Neutrophil (primary cell): ENCODE results near the gene THSD4.
"Not testable (repeated sequence)": the region's sequence is repeated elsewhere in the genome, so short reads cannot be mapped to it uniquely, and the experiment has no call there.

Source experiments
- H3K27ac ChIP-seq: fragments of 200-600 bp; sonication (generic); 2 replicates; pipeline ENCODE4 v1.5.1; 2016; ENCODE audit warnings: mild to moderate bottlenecking, moderate library complexity
- H3K27me3 ChIP-seq: fragments of 200-600 bp; sonication (generic); 2 replicates; pipeline ENCODE4 v1.6.0; 2016; ENCODE audit warnings: mild to moderate bottlenecking
- H3K36me3 ChIP-seq: fragments of 200-600 bp; sonication (generic); 2 replicates; pipeline ENCODE4 v1.5.1; 2017
- H3K4me1 ChIP-seq, 2 experiments: fragments of 200-600 bp in 1 of 2; sonication (generic) in 1 of 2; 1 replicate in 1 of 2; 2 replicates in 1 of 2; pipeline versions ENCODE4 v1.5.1 to v1.6.1; 2013 to 2016; ENCODE audit warnings: low read depth in 1 of 2, low read length in 1 of 2, mild to moderate bottlenecking in 1 of 2, moderate library complexity in 1 of 2; ENCODE audit not compliant: control insufficient read depth in 1 of 2, insufficient read depth in 1 of 2
- H3K4me3 ChIP-seq, 2 experiments: fragments of 200-600 bp in 1 of 2; sonication (generic) in 1 of 2; 1 replicate in 1 of 2; 2 replicates in 1 of 2; pipeline ENCODE4 v1.5.1; 2013 to 2016; ENCODE audit warnings: low read depth in 1 of 2, low read length in 1 of 2, mild to moderate bottlenecking in 1 of 2, moderate library complexity in 1 of 2
- H3K9me3 ChIP-seq: fragments of 200-600 bp; sonication (generic); 2 replicates; pipeline ENCODE4 v1.5.1; 2016
- CTCF ChIP-seq: fragments of 200-600 bp; sonication (generic); IDR thresholded peaks from 2 replicates; pipeline ENCODE4 v1.5.1; 2016; ENCODE audit warnings: antibody characterized with exemption

Gene THSD4

GRCh38 chr15:71366926-71367325 is 251.7 kb downstream of the THSD4 start:
- Histone ChIP-seq H3K27me3 (no peaks in the 10 kb centered on the region), H3K36me3 (no peaks in the 10 kb centered on the region), H3K9me3 (no peaks in the 10 kb centered on the region), H3K4me1 (no peaks in the 10 kb centered on the region), H3K4me3 (no peak overlapping the region), H3K27ac (no peak overlapping the region)
- TF ChIP-seq CTCF: no peak

- not testable (repeated sequence) for H3K4me3 ChIP-seq, H3K9me3 ChIP-seq, H3K36me3 ChIP-seq, H3K27ac ChIP-seq, H3K4me1 ChIP-seq, H3K27me3 ChIP-seq
These were observed 252.5 kb downstream of the THSD4 start for GRCh38 chr15:71367737-71368136.

GRCh38 chr15:71372769-71373168 is 257.5 kb downstream of the THSD4 start:
- not testable (repeated sequence) for H3K36me3 ChIP-seq, H3K9me3 ChIP-seq, H3K4me1 ChIP-seq, H3K4me3 ChIP-seq, H3K27ac ChIP-seq
- peaks cover 26% of the 10 kb centered on the region for H3K27me3 ChIP-seq

- H3K4me3 ChIP-seq: no peak overlapping the region
- no peak overlapping the region for H3K27ac ChIP-seq
These were observed 258.6 kb downstream of the THSD4 start for GRCh38 chr15:71373917-71374316.

GRCh38 chr15:71374607-71375352 is 259.5 kb downstream of the THSD4 start:
- TF ChIP-seq CTCF: no peak
- Histone ChIP-seq H3K4me1 (no peaks in the 10 kb centered on the region), H3K4me3 (no peak overlapping the region), H3K27ac (no peak overlapping the region), H3K27me3 (peaks cover 26% of the 10 kb centered on the region), H3K36me3 (no peaks in the 10 kb centered on the region), H3K9me3 (no peaks in the 10 kb centered on the region)

More at GRCh38 chr15:71373917-71374316, 258.6 kb downstream of the THSD4 start:
- H3K36me3 ChIP-seq: no peaks in the 10 kb centered on the region
- H3K27me3 ChIP-seq: peaks cover 26% of the 10 kb centered on the region
- no peak for TF ChIP-seq CTCF
- no peaks in the 10 kb centered on the region for H3K9me3 ChIP-seq
- no peaks in the 10 kb centered on the region for H3K4me1 ChIP-seq

GRCh38 chr15:71375934-71376333 is 260.7 kb downstream of the THSD4 start:
- no peak for TF ChIP-seq CTCF
- no peaks in the 10 kb centered on the region for H3K36me3 ChIP-seq
- H3K4me1 ChIP-seq: no peaks in the 10 kb centered on the region
- H3K27ac ChIP-seq: no peak overlapping the region
- H3K27me3 ChIP-seq: peaks cover 26% of the 10 kb centered on the region
- no peak overlapping the region for H3K4me3 ChIP-seq
- no peaks in the 10 kb centered on the region for H3K9me3 ChIP-seq
